Activated CD8-positive, alpha-beta T cell treated with anti-CD3 and anti-CD28 coated beads for 36 hours (primary cell): Measurements from ENCODE around the gene BICDL1. TPM values are rescaled to one million over a fixed set of nuclear protein-coding genes. Genes with fewer than 3 reads are reported as not detected.
"Not testable (repeated sequence)": the region's sequence is repeated elsewhere in the genome, so short reads cannot be mapped to it uniquely, and the experiment has no call there.

Experiments
- ATAC-seq: fragments of 200-7000 bp; cut with Tn5 transposase; one replicate; pipeline ENCODE4 v1.10.0; 2021; ENCODE audit warnings: mild to moderate bottlenecking, moderate library complexity
- CTCF ChIA-PET: fragments of 350-600 bp; sonication (Branson Sonifier 250); formaldehyde crosslinking; loops from one replicate; lab custom pipeline; 2021; ENCODE audit warnings: antibody characterized with exemption; lab: Charles Lee
- POLR2A ChIA-PET: fragments of 350-600 bp; sonication (Branson Sonifier 250); formaldehyde crosslinking; loops from one replicate; lab custom pipeline; 2021; ENCODE audit warnings: antibody characterized with exemption; lab: Charles Lee
- DNase-seq: peaks from one replicate; pipeline ENCODE4 v3.0.0-alpha.2; 2020
- H3K27ac Mint-ChIP-seq: one replicate; pipeline ENCODE4 v1.8.0; 2021; ENCODE audit warnings: mild to moderate bottlenecking, mixed read lengths
- H3K27me3 Mint-ChIP-seq: one replicate; pipeline ENCODE4 v1.8.0; 2021; ENCODE audit warnings: mixed read lengths
- H3K36me3 Mint-ChIP-seq: one replicate; pipeline ENCODE4 v1.8.0; 2021; ENCODE audit warnings: low read depth, mixed read lengths
- H3K4me1 Mint-ChIP-seq: one replicate; pipeline ENCODE4 v1.8.0; 2021; ENCODE audit warnings: low read depth, mixed read lengths
- H3K4me3 Mint-ChIP-seq: one replicate; pipeline ENCODE4 v1.8.0; 2021; ENCODE audit warnings: mild to moderate bottlenecking, moderate library complexity, mixed read lengths
- H3K9me3 Mint-ChIP-seq: one replicate; pipeline ENCODE4 v1.8.0; 2021; ENCODE audit warnings: mixed read lengths
- CTCF ChIP-seq: fragments of 200-600 bp; IDR thresholded peaks from one replicate; pipeline ENCODE4 v1.8.0; 2022; ENCODE audit warnings: antibody characterized with exemption, mild to moderate bottlenecking
- intact Hi-C: fragments of 100-400 bp; cut with micrococcal nuclease; formaldehyde crosslinking; loops from one replicate; pipeline ENCODE4 v1.10.0; 2022
- total RNA-seq, 2 experiments: library from RNA; stranded (reverse); gene quantifications; one replicate each; pipeline ENCODE4 v1.2.3, GENCODE V29; 2021

BICDL1 gene
- total RNA-seq, 2 experiments from 2014 or later: 103 to 107 TPM

- peak overlapping the region; percentile 98 for H3K27ac Mint-ChIP-seq
- H3K4me1 Mint-ChIP-seq: peaks cover 82% of the 10 kb centered on the region
- DNase-seq (peak; percentile 88), ATAC-seq (peak; percentile 47)
- CTCF ChIA-PET: interaction anchor here (0.7 to 1.6 kb wide), 6 partner anchors 8 to 101 kb away, joined by 3 to 12 read pairs (median 3); partner anchors contain the start of gene RAB35
- H3K4me3 Mint-ChIP-seq: peak overlapping the region; percentile 48
- no peaks in the 10 kb centered on the region for H3K27me3 Mint-ChIP-seq
- POLR2A ChIA-PET: interaction anchor here (0.7 to 7.3 kb wide), 15 partner anchors 11 to 277 kb away, joined by 3 to 68 read pairs (median 5); partner anchors contain the start of genes BICDL1, RAB35, RNU4-2 and RPLP0
- no peaks in the 10 kb centered on the region for H3K9me3 Mint-ChIP-seq
- no peak for TF ChIP-seq CTCF
- intact Hi-C loops: loop anchor here (10.0 kb wide), 2 partner anchors 99 to 179 kb away; partner anchors contain the start of genes GCN1 and RAB35
- peaks cover 65% of the 10 kb centered on the region for H3K36me3 Mint-ChIP-seq
Measured at GRCh38 chr12:120015313-120015712, 26.3 kb downstream of the BICDL1 start.

GRCh38 chr12:120016199-120016598, 27.2 kb downstream of the BICDL1 start:
- H3K4me3 Mint-ChIP-seq: peak overlapping the region; percentile 48
- DNase-seq, H3K9me3 Mint-ChIP-seq, ATAC-seq, CTCF ChIA-PET, H3K27me3 Mint-ChIP-seq: not testable (repeated sequence)
- H3K4me1 Mint-ChIP-seq: peaks cover 73% of the 10 kb centered on the region
- H3K36me3 Mint-ChIP-seq: peaks cover 62% of the 10 kb centered on the region
- peak overlapping the region; percentile 98 for H3K27ac Mint-ChIP-seq
- intact Hi-C loops: loop anchor here (10.0 kb wide), 2 partner anchors 99 to 179 kb away; partner anchors contain the start of genes GCN1 and RAB35
- POLR2A ChIA-PET: interaction anchor here (0.6 to 6.2 kb wide), 6 partner anchors 9 to 857 kb away, joined by 3 to 37 read pairs (median 6); partner anchors contain the start of gene RAB35

GRCh38 chr12:120019197-120019596, 30.2 kb downstream of the BICDL1 start:
- DNase-seq (no peak), ATAC-seq (no peak)
- ChIA-PET CTCF (no interaction called here), POLR2A (no interaction called here)
- no peak overlapping the region for H3K4me3 Mint-ChIP-seq
- peaks cover 47% of the 10 kb centered on the region for H3K4me1 Mint-ChIP-seq
- no peak for TF ChIP-seq CTCF
- peaks cover 66% of the 10 kb centered on the region for H3K36me3 Mint-ChIP-seq
- intact Hi-C loops: loop anchor here (10.0 kb wide), 2 partner anchors 96 to 176 kb away; partner anchors contain the start of genes GCN1 and RAB35
- H3K27ac Mint-ChIP-seq: peak overlapping the region; percentile 82
- H3K27me3 Mint-ChIP-seq: no peaks in the 10 kb centered on the region
- H3K9me3 Mint-ChIP-seq: peaks cover 2% of the 10 kb centered on the region

- POLR2A ChIA-PET: interaction anchor here (0.7 to 2.0 kb wide), 2 partner anchors 12 to 98 kb away, joined by 3 to 12 read pairs; no protein-coding TSS in a partner anchor
- H3K27me3 Mint-ChIP-seq: no peaks in the 10 kb centered on the region
- H3K4me1 Mint-ChIP-seq: peaks cover 40% of the 10 kb centered on the region
- no peak for TF ChIP-seq CTCF
- CTCF ChIA-PET: interaction anchor here (1.2 to 1.3 kb wide), 2 partner anchors 16 to 30 kb away, joined by 3 to 5 read pairs; no protein-coding TSS in a partner anchor
- H3K4me3 Mint-ChIP-seq: no peak overlapping the region
- intact Hi-C loops: loop anchor here (10.0 kb wide), 2 partner anchors 95 to 175 kb away; partner anchors contain the start of genes GCN1 and RAB35
- peaks cover 68% of the 10 kb centered on the region for H3K36me3 Mint-ChIP-seq
- H3K27ac Mint-ChIP-seq: peak overlapping the region; percentile 68
- no peak for DNase-seq
- H3K9me3 Mint-ChIP-seq: peaks cover 4% of the 10 kb centered on the region
- no peak for ATAC-seq
Measured at GRCh38 chr12:120019938-120020337, 30.9 kb downstream of the BICDL1 start.

- Mint-ChIP-seq H3K27ac (no peak overlapping the region), H3K9me3 (peaks cover 4% of the 10 kb centered on the region)
Measured at GRCh38 chr12:120024193-120024592, 35.2 kb downstream of the BICDL1 start.

More at GRCh38 chr12:120024193-120024592, 35.2 kb downstream of the BICDL1 start:
- no peak for DNase-seq
- H3K4me1 Mint-ChIP-seq: peaks cover 10% of the 10 kb centered on the region
- CTCF ChIA-PET: interaction anchor here (0.6 to 0.9 kb wide), 2 partner anchors 16 to 92 kb away, joined by 3 read pairs; no protein-coding TSS in a partner anchor
- ATAC-seq: no peak
- intact Hi-C loops: no loop called here
- no peak overlapping the region for H3K4me3 Mint-ChIP-seq
- POLR2A ChIA-PET: interaction anchor here (0.6 to 1.2 kb wide), 3 partner anchors 11 to 172 kb away, joined by 3 read pairs; no protein-coding TSS in a partner anchor
- TF ChIP-seq CTCF: no peak
- no peaks in the 10 kb centered on the region for H3K27me3 Mint-ChIP-seq
- H3K36me3 Mint-ChIP-seq: peaks cover 51% of the 10 kb centered on the region
